ENCODE results near the gene DLGAP1.
"Not testable (repeated sequence)": the region's sequence is repeated elsewhere in the genome, so short reads cannot be mapped to it uniquely, and the experiment has no call there.

The DLGAP1 gene

GRCh38 chr18:3584266-3584861, 870.7 kb downstream of the DLGAP1 start:
- DNase-seq, result no peak
- no peak overlapping the region for H3K4me3 ChIP-seq (ENCODE audit: low read depth, low read length)
- H3K27ac ChIP-seq, result no peak overlapping the region
- no peak for TF ChIP-seq CTCF (IDR thresholded peaks at IDR 0.05; ENCODE audit: low read depth, low read length)
- no peaks in the 10 kb centered on the region for H3K27me3 ChIP-seq (ENCODE audit: insufficient read depth, low read depth, severe bottlenecking)
- H3K36me3 ChIP-seq, result no peaks in the 10 kb centered on the region
- no peaks in the 10 kb centered on the region for H3K9me3 ChIP-seq (ENCODE audit: severe bottlenecking)

- Histone ChIP-seq H3K27me3 (ENCODE audit: insufficient read depth, low read depth, severe bottlenecking) (no peaks in the 10 kb centered on the region), H3K4me3 (ENCODE audit: low read depth, low read length) (no peak overlapping the region), H3K9me3 (ENCODE audit: severe bottlenecking) (no peaks in the 10 kb centered on the region), H3K36me3 (no peaks in the 10 kb centered on the region), H3K27ac (no peak overlapping the region)
- no peak for TF ChIP-seq CTCF (IDR thresholded peaks at IDR 0.05; ENCODE audit: low read depth, low read length)
- DNase-seq, result no peak
Measured at GRCh38 chr18:3583873-3584247, 871.2 kb downstream of the DLGAP1 start.

- not testable (repeated sequence) for H3K4me3 ChIP-seq (ENCODE audit: low read depth, low read length); H3K36me3 ChIP-seq; H3K27me3 ChIP-seq (ENCODE audit: insufficient read depth, low read depth, severe bottlenecking); H3K9me3 ChIP-seq (ENCODE audit: severe bottlenecking); DNase-seq; H3K27ac ChIP-seq
Measured at GRCh38 chr18:3583106-3583872, 871.8 kb downstream of the DLGAP1 start.

- DNase-seq, result no peak
- no peak overlapping the region for H3K4me3 ChIP-seq (ENCODE audit: low read depth, low read length)
Measured at GRCh38 chr18:3581890-3582289, 873.2 kb downstream of the DLGAP1 start.

GRCh38 chr18:3580523-3581025, 874.5 kb downstream of the DLGAP1 start:
- DNase-seq; H3K27ac ChIP-seq; H3K4me3 ChIP-seq (ENCODE audit: low read depth, low read length); H3K27me3 ChIP-seq (ENCODE audit: insufficient read depth, low read depth, severe bottlenecking); H3K36me3 ChIP-seq; H3K9me3 ChIP-seq (ENCODE audit: severe bottlenecking): not testable (repeated sequence)

More at GRCh38 chr18:3581890-3582289, 873.2 kb downstream of the DLGAP1 start:
- TF ChIP-seq CTCF (IDR thresholded peaks at IDR 0.05; ENCODE audit: low read depth, low read length), result no peak
- H3K36me3 ChIP-seq, result no peaks in the 10 kb centered on the region
- H3K27me3 ChIP-seq (ENCODE audit: insufficient read depth, low read depth, severe bottlenecking), result no peaks in the 10 kb centered on the region
- H3K9me3 ChIP-seq (ENCODE audit: severe bottlenecking), result no peaks in the 10 kb centered on the region
- no peak overlapping the region for H3K27ac ChIP-seq

GRCh38 chr18:3579701-3580100, 875.4 kb downstream of the DLGAP1 start:
- Histone ChIP-seq H3K27ac (no peak overlapping the region), H3K4me3 (ENCODE audit: low read depth, low read length) (no peak overlapping the region), H3K9me3 (ENCODE audit: severe bottlenecking) (no peaks in the 10 kb centered on the region), H3K27me3 (ENCODE audit: insufficient read depth, low read depth, severe bottlenecking) (no peaks in the 10 kb centered on the region), H3K36me3 (no peaks in the 10 kb centered on the region)
- no peak for DNase-seq
- no peak for TF ChIP-seq CTCF (IDR thresholded peaks at IDR 0.05; ENCODE audit: low read depth, low read length)

Measured in WERI-Rb-1 (cell line).